IPS DF 4.7 (cell line): ENCODE measurements around the gene MIF4GD.

Source experiments
- DNase-seq: peaks from one replicate; pipeline ENCODE4 v3.0.0-alpha.2; 2013; ENCODE audit warnings: low spot score; ENCODE audit errors: extremely low read depth

The MIF4GD gene

DNA sequence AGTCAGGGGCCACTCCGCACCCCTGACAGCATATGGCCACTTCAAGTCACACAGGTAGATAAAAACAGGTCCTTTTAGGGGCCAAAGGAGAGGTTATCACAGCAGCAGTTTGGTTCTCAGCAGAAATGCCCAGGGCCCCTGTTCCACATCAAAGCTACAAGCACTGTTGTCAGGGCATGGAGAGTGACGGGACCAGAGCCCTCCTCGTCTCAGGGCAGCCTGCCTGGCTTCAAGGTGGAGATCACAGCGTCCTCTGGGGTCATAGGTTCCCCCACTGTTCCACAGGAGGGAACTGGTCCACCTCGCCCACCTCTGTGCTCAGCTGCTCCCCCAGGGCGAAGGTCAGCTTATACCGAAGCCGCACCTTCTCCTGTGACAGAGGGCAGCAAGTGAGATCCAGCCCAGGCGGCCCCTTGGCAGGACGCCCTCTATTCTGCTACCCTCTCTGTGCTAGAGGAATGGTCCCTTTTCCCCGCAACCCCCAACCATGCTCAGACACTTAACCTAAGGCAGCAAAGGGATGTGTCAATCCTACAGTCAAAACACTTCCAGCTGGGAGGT, 32.9 kb downstream of the MIF4GD start:
- no peak for DNase-seq

DNA sequence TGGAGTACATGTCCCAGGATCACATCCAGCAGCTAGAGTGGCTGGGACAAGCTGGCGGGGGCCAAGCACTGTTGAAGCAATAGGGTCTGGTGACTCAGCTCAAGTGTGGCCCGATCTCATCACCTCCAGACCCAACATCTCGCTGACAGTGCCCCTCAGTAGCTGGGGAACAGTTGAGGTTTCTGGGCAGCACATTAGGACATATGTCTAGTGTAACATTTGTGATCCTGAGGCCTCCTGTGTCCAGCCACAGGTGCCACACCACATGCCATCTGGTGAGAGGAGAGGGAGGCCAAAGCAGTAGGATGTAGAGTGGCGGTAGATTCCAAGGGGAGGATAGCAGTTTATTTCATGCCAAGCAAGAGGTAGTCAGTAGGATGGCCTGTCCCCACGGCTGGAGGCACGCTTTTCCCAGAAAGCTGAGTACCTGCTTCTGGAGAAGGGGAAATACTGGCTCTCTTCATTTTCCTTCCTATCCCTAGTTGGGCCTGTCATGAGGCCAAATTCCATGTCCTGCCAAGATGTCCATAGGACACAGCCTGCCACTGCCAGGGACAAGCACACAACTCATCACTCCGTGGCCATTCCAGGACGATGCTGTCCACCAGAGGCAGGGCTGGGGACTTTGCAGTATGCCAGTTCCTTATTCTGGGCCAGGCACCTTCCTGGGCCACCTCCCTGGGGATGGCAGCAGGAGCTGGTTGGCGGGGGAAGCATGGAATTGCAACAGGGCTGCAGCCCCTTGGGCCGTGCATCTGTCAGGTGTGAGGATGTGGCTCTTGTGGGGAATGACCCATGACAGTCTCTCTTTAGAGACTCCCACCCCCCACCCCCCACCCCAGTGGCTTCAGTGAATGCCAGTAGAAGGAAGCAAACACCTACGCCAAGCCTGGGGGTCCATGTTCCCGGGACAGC, 33.7 kb downstream of the MIF4GD start:
- DNase-seq, result no peak

DNA sequence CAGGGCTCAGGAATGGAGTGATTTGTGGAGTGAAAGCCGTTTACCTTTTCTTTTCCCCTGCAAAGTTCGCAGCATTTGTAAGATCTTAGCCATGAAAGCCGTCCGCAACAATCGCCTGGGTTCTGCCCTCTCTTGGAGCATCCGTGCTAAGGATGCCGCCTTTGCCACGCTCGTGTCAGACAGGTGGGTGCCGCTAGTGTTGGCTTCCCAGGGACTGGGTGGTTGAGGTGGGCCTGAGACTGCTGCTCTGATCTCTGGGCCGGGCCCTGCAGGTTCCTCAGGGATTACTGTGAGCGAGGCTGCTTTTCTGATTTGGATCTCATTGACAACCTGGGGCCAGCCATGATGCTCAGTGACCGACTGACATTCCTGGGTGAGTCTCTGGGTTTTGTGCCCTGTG, 38.2 kb downstream of the MIF4GD start:
- DNase-seq, result no peak

DNA sequence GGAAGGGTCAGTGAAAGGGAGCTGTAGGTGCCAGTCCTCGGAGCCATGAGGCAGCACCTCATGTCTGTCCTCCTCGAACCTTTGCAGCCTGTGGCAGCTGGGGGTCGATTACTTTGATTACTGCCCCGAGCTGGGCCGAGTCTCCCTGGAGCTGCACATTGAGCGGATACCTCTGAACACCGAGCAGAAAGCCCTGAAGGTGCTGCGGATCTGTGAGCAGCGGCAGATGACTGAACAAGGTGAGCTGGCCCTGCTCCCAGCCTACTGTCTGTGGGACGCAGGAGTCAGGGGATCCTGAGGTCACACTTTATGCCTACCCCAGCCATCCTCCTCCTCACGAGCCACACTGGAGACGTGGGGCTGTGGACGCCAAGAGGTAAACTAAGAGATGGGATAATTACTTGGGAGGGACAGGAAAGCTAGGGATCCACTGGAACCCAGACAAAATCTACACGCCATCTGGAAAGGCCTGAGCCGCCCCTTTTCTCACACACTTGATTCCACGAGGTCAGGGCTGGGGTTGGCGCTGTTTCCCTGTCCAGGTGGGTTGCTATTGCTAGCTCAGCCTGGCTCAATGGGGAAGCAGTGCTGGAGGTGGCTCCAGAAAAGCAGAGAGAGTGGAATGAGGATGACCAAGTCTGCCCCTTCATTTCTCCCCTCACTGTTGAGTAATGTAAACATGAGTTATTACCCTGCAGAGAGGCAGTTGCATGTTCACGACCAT, 39.1 kb downstream of the MIF4GD start:
- no peak for DNase-seq

DNA sequence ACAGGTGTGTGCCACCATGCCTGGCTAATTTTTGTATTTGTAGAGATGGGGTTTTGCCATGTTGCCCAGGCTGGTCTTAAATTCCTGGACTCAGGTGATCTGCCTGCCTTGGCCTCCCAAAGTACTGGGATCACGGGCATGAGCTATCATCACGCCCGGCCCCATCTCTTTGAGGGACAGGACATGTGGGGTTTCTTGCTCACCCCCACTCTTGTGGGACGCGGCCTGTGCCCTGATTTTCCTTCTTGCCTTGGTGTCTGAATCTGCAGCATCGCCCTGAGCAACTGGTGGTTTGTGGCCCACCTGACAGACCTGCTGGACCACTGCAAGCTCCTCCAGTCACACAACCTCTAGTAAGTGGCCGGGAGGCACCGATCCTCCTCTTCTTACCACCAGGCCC, 40.0 kb downstream of the MIF4GD start:
- DNase-seq, result no peak

DNA sequence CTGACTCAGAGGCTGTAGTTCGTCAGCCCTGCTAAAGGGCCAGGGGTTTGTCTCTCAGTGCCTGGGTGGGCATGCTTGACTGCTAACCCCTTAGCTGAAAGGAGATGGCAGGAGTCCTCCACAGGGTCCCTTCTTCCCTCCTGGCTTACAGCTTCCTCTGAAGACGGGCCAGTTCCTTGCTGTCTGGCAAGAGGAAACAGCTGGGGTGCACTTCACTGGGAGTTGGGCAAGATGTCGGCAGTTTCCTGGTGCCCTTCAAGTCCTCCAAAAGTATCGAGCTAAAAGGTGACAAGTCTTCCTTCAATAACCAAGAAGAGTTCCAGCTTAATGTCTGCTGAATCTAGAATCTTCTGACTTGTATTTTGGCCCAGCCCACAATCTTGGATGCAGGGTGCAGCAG, 42.2 kb downstream of the MIF4GD start:
- no peak for DNase-seq

DNA sequence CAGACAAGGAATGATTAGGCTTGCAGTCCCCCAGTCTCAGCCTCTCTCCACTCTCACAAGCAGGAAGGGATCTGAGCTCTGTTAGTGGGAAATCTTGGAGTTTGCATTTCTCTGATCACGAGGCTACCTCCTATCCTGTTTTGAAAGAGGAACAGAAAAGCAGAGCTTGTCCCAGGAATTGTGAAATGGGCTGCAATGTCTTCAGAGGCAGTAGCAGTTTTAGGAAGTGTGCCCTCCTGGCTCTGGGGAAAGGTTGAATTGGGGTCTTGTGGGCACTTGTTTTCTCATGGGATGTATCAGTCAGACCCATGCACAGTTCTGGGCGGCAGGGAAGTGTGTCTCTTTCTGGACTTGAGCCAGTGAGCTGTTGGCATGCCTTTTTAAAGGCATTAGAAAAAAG, 42.7 kb downstream of the MIF4GD start:
- DNase-seq, result no peak

DNA sequence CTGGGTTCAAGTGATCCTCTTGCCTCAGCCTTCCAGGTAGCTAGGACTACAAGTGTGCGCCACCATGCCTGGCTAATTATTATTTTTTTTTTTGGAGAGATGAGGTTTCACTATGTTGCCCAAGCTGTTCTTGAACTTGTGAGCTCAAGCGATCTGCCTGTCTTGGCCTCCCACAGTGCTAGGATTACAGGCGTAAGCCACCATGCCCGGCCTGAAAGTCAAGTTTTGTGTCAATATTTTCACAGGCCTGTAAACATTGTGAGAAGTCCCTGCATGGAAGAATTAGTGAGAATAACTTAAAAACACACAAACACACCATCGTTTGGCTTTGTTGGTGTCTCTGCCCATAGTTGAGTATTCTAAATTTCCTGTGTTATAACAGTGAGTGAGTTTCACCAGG, 43.3 kb downstream of the MIF4GD start:
- no peak for DNase-seq

DNA sequence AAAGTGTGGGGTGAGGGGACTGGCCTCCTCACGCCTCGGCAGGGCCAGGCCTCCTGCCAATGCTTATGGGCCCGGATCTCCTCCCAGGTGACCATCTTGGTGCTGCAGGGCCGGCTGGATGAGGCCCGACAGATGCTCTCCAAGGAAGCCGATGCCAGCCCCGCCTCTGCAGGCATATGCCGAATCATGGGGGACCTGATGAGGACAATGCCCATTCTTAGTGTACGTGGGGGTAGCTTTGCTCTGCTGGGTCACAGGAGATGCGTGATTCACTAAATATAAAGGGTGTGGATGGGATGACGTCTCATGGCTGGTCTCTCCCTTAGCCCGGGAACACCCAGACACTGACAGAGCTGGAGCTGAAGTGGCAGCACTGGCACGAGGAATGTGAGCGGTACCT, 46.0 kb downstream of the MIF4GD start:
- DNase-seq, result no peak

DNA sequence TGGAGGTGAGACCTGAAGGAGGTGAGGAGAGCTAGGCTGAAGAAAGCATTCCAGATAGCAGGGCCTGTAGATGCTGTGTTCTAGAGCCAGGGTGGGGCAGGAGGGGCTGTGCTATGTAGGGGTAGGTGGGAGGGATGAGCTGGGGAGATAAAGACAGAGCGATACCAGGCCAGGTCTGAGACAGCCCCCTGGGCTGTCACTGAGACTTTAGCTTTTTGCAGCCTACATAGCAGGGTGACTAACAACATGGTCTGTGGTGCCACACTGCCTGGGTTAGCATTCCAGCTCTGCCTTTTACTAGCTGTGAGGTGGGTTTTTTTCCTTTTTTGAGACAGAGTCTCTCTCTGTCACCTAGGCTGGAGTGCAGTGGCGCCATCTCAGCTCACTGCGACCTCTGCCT, 51.2 kb downstream of the MIF4GD start:
- DNase-seq, result no peak

DNA sequence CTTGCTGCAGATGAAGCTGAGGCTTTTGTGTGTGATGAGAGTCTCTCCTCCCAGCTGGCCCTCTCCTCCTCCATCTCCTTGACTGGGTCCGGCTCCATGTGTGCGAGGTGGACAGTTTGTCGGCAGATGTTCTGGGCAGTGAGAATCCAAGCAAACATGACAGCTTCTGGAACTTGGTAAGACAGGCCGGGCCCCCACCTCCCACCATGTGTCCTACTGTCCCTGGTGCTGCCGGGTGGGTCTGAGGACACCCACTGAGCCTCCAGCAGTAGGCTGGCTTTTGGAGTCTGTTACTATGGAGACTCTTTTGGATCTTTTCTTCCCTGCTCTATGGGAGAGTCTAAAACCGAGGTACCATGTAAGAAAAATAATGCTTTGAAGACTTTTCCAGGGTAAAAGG, 52.9 kb downstream of the MIF4GD start:
- no peak for DNase-seq
